HG02759 (cell line): ENCODE measurements around the gene UBE3B.

Source experiments
- ATAC-seq: cut with Tn5 transposase; IDR thresholded peaks from one replicate; pipeline ENCODE4 v1.9.1; 2021; ENCODE audit warnings: mild to moderate bottlenecking, moderate library complexity; ENCODE audit not compliant: unreplicated experiment

The UBE3B gene

GRCh38 chr12:109527489-109528123, 50.2 kb downstream of the UBE3B start:
- ATAC-seq: no peak

DNA sequence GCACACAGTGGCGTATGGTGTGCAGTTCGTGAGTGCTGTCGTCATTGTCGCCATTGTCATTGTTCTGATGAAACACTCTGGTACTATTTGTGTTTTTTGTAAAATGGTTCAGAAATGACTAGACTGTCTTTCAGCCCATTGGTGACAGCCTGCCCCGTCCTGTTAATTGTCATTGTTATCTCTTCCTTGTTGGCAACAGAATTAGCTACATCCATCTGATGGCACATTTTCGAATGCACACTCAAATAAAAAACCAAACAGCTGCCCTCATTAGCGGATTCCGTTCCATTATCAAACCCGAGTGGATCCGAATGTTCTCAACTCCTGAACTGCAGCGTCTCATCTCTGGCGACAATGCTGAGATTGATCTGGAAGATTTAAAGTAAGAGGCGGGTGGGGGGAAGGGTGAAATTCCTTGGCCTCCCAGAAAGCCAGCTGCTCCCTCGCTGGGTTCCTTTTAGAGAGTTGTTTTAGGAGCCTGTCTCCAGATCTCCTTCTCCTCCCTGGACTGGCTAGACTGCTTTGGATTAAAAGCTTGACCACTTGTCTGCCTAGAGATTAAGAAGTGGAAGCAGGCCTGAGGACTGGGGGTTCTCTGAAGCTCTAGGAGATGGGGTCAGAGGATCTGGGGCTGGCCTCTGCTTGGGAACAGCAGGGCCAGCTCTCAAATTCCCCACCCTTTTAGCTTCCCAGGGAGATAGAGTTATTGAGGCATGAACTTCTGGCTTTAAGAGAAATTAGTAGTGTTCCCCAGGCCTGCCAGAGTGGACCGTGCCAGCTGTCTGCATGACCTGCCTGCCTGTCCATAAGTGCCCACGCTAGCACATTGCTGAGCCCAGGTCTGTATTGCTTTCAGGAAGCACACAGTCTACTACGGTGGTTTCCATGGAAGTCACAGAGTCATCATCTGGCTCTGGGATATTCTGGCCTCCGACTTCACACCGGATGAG, 52.5 kb downstream of the UBE3B start:
- no peak for ATAC-seq

- ATAC-seq: no peak
Observed at GRCh38 chr12:109531411-109531810, 54.0 kb downstream of the UBE3B start.

DNA sequence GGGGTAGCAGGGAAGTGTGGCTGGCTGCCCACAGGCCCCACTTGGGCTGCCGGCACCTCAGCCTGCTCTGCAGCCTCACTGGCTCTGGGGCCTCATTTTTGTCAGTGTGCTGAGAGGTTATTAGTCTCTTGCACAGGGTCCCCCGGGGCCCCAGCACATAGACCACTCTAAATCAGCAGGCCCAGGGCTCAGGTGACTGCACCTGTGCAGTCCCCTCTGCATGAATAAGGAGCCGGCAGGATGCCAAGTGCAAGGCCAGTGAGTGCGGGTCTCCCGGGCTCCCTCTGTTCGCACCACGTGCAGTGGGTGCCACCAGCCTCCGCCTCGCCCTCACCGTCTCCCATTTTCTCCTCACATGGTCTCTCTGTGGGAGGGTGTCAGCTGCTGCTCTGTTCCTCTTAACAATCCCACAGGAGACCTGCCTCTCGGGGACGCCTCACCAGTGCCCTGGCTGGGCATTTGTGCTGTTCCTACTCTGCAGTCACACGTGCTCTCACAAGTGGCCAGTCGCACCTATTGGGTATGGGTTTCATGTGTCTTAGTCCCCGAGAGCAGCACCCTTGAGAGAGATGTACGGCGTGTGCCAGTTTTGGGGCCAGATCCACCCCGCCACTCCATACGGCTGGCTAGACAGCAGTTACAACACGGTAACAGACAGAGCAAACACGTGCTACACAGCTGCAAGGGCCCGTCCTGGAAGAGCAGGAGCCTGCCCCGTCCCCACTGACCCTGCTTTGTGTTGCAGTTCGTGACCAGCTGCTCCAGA, 55.5 kb downstream of the UBE3B start:
- ATAC-seq: no peak

GRCh38 chr12:109533487-109533740, 56.0 kb downstream of the UBE3B start:
- ATAC-seq: no peak

GRCh38 chr12:109534456-109534855, 57.0 kb downstream of the UBE3B start:
- no peak for ATAC-seq

DNA sequence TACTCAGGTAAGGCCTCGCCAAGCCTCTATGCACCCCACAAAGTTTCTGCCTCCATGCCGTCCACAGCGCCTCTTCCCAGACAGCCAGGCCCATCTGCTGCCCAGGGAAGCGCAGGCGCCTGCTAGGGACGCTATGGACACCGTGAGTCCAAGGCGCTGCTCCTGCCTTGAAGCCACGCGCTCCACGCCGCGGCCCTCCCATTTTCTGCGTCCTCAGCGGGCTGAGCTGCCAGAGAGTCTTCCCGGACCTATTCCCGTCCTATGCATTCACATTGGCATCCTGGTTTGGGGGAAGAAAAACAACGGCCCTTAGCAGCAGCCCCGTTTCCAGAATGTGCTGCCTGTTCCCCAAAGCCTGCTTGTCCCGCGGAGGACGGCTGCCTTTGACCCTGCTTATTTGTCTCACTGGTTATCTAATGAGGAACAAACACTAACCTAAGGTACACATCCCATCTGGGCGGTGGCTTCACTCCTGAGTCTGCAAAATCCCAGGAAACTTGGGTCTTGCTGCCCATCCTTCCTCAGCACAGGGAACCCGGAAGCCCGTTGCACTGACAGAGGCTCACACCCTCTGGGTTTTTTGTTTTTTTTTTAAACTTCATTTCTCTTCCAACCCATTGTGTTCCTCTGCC, 57.9 kb downstream of the UBE3B start:
- ATAC-seq: no peak

GRCh38 chr12:109535863-109536250, 58.4 kb downstream of the UBE3B start:
- no peak for ATAC-seq

GRCh38 chr12:109537136-109537535, 59.7 kb downstream of the UBE3B start:
- ATAC-seq: no peak

- ATAC-seq: no peak
Observed at GRCh38 chr12:109538191-109538863, 60.9 kb downstream of the UBE3B start.

DNA sequence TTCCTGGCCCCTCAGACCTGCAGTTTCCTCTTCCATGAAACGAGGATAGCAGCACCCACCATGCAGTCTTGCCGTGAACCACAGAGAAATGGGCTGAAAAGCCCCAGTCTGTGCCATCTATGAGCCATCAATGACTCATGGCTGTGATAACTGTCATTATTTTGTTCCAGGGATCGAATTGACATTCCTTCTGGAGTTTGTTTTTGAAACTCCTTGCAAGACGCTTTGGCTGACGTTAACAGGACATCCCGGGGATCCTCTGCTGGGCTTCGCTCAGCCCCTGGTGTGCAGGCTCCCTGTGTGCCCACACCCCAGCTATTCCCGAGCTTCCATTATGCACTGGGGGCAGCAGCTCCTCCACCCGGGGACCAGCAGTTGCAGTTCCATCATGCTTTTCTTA, 62.1 kb downstream of the UBE3B start:
- no peak for ATAC-seq

DNA sequence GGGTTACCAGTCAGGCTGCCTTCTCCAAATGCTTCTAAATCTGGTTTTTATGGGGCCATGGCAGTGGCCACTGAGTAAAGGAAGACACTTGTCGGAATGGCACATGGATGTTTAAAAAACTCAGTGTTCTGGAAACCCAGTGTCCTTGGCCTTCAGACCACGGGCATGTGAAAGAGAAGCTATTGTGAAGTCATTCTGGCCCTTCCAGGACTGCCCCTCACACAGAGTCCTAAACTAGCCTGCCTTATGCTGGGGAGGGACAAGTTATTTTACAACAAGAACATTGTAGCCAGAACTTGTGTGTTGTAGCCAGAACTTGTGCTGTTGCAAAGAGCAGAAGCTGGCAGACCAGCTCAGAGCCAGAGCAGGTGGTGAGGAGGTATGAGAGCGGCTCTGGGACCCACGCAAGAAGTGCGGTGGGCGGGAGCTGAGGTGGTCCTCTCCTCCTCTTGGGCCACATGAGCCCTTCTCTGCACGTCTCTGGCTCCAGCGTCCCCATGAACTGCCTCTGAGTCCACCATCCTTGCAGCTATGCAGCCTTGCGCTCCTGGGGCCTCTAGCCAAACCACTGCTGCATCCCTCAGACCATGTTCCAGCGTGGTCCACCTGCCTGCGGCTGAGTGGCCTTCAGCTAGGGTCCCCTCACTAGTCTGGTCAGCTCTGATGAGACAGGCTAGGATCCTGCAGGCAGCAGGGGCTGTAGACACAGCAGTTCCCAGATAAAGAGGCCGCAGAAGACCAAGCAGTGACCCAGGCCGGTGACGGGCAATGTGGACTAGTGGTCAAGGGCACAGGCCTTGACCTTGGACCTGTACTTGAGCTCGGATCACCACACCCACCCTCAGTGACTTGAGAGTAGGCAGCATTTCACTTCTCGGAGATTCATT, 63.3 kb downstream of the UBE3B start:
- ATAC-seq: no peak

GRCh38 chr12:109541413-109541726, 63.9 kb downstream of the UBE3B start:
- ATAC-seq: no peak

GRCh38 chr12:109542014-109542413, 64.6 kb downstream of the UBE3B start:
- ATAC-seq: no peak

GRCh38 chr12:109542876-109543275, 65.4 kb downstream of the UBE3B start:
- no peak for ATAC-seq

- no peak for ATAC-seq
Observed at GRCh38 chr12:109544955-109545531, 67.6 kb downstream of the UBE3B start.

GRCh38 chr12:109545826-109546225, 68.4 kb downstream of the UBE3B start:
- no peak for ATAC-seq

GRCh38 chr12:109547286-109547685, 69.9 kb downstream of the UBE3B start:
- no peak for ATAC-seq

- no peak for ATAC-seq
Observed at GRCh38 chr12:109548258-109548657, 70.8 kb downstream of the UBE3B start.
